ENCODE measurements around the gene ASPN.
"Not testable (repeated sequence)": the region's sequence is repeated elsewhere in the genome, so short reads cannot be mapped to it uniquely, and the experiment has no call there.

The ASPN gene

DNA sequence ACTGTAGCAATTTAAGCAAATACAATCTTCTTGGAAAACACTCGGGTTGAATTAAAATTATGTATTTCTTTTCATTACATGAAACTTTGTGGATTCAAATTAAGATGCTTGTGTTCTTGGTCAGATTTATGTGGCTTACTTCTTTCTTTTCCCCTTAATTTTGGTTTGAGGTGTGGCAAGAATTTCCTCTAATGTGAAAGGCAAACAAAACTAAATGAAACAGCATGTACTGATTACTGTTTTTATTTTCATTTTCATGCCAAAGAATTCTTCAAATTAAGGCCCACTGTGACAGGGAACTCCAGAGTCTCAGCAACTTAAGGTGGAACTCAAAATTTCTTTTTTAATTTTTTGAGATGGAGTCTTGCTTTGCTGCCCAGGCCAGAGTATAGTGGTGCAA lies 58.0 kb downstream of the ASPN start, which contains the start of gene OMD:
Gene OMD, minus strand, starts transcription at position 132 of the 400 bp plus-strand sequence. CDS start 6,913 bp downstream, outside the sequence.
- TF ChIP-seq, protein P1, sequence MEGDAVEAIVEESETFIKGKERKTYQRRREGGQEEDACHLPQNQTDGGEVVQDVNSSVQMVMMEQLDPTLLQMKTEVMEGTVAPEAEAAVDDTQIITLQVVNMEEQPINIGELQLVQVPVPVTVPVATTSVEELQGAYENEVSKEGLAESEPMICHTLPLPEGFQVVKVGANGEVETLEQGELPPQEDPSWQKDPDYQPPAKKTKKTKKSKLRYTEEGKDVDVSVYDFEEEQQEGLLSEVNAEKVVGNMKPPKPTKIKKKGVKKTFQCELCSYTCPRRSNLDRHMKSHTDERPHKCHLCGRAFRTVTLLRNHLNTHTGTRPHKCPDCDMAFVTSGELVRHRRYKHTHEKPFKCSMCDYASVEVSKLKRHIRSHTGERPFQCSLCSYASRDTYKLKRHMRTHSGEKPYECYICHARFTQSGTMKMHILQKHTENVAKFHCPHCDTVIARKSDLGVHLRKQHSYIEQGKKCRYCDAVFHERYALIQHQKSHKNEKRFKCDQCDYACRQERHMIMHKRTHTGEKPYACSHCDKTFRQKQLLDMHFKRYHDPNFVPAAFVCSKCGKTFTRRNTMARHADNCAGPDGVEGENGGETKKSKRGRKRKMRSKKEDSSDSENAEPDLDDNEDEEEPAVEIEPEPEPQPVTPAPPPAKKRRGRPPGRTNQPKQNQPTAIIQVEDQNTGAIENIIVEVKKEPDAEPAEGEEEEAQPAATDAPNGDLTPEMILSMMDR (IDR thresholded peaks at IDR 0.05; ENCODE audit: low read depth, low read length, missing control alignments), result no peak
- DNase-seq, result no peak
- no peaks in the 10 kb centered on the region for H3K36me3 ChIP-seq (replicated peaks)
- H3K4me3 ChIP-seq (ENCODE audit: low read depth, low read length), result no peak within 1 kb of the TSS
- H3K27ac ChIP-seq, result no peak within 1 kb of the TSS
- in situ Hi-C loops (cut with HindIII; ENCODE audit: low pct_ligation_motif_present, low sequenced_read_pairs), result no loop called here
- no peaks in the 10 kb centered on the region for H3K27me3 ChIP-seq (replicated peaks)

DNA sequence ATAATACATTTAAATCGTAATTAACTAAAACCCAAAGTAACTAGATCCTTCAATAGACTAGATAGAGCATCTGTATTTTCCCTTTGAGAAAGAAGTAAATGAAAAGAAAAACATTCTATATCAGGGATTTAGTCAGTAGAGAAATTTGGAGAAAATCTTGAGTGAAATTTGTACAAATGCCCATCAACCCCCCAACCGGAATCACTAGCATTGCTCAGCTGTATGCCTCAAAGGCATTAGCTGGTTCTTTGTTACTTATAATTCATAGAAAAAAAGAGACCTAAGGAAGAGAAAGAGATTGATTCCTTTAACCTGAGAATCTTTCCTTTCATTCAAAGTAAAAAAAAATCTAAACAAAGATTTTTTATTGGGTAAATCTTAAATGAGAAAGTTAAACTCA lies 58.7 kb downstream of the ASPN start:
- no peak overlapping the region for H3K27ac ChIP-seq
- H3K36me3 ChIP-seq (replicated peaks), result no peaks in the 10 kb centered on the region
- no peaks in the 10 kb centered on the region for H3K27me3 ChIP-seq (replicated peaks)
- TF ChIP-seq, protein P1 (IDR thresholded peaks at IDR 0.05; ENCODE audit: low read depth, low read length, missing control alignments), result no peak
- H3K4me3 ChIP-seq (ENCODE audit: low read depth, low read length), result no peak overlapping the region
- in situ Hi-C loops (cut with HindIII; ENCODE audit: low pct_ligation_motif_present, low sequenced_read_pairs), result no loop called here
- no peak for DNase-seq

DNA sequence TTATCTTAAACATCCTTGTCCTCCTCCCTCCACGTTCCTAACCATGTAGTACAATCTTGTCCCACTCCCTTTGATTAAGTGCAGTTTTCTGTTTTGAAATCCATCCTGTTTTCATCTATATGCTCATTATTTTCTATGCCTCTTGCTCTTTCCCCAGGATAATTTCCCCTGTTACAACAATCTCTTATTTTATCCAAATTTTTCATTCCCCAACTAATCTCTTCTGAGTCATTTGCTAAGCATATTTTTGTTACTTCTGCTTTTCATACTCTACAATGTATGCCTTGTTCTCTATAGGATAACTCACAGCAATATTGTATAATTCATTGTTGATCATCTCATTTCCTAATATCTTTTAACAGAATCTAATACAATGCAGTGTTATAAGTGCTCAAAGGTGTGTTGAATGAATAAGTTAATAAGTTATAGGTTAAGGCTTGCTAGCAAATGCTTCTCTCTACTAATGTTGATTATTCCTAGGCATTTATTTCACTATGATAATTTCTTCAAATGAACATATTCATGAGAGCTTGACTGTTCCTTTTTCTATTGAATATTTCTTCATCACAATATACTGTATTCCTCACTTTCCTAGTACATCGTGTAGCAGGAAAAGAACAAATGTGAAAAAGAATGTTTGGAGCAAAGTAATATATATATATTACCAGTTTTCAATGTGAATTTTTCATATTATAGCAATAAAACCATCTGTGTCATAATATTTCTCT lies 59.5 kb downstream of the ASPN start:
- in situ Hi-C loops (cut with HindIII; ENCODE audit: low pct_ligation_motif_present, low sequenced_read_pairs), result no loop called here

DNA sequence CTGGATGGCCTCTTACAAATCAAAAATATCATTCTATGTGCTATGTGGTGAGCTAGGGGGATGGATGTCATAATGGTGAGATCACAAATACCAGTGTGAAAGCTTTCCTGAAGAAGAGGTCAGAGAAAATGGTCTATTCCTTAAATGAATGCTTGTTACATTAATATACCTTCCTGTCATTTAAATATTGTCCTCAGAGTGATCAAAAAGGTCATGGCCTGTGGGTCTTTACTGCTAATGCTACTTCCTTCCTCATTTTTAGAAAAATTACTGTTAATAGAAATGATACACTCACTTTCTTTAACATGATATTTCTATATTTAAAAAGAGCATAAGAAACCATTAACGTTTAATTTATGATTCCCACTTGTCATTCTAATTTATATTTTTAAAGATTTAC lies 67.7 kb downstream of the ASPN start:
- H3K27me3 ChIP-seq (replicated peaks), result no peaks in the 10 kb centered on the region
- H3K36me3 ChIP-seq (replicated peaks), result no peaks in the 10 kb centered on the region
- no peak overlapping the region for H3K4me3 ChIP-seq (ENCODE audit: low read depth, low read length)
- H3K27ac ChIP-seq, result no peak overlapping the region
- TF ChIP-seq, protein P1 (IDR thresholded peaks at IDR 0.05; ENCODE audit: low read depth, low read length, missing control alignments), result no peak
- DNase-seq, result no peak
- in situ Hi-C loops (cut with HindIII; ENCODE audit: low pct_ligation_motif_present, low sequenced_read_pairs), result no loop called here

More for the DNA sequence above, 59.5 kb downstream of the ASPN start:
- Histone ChIP-seq H3K27me3 (replicated peaks) (no peaks in the 10 kb centered on the region), H3K4me3 (ENCODE audit: low read depth, low read length) (no peak overlapping the region), H3K27ac (no peak overlapping the region), H3K36me3 (replicated peaks) (no peaks in the 10 kb centered on the region)
- DNase-seq, result no peak
- TF ChIP-seq, protein P1 (IDR thresholded peaks at IDR 0.05; ENCODE audit: low read depth, low read length, missing control alignments), result no peak

DNA sequence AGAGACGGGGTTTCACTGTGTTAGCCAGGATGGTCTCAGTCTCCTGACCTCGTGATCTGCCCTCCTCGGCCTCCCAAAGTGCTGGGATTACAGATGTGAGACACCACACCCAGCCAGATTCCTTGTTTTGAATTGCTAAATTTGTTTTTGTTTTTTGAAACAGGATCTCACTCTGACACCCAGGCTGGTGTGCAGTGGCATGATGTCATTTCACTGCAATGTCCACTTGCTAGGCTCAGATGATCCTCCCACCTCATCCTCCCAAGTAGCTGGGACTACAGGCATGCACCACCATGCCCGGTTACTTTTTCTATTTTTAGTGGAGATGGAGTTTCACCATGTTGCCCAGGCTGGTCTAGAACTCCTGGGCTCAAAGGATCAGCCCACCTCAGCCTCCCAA lies 71.1 kb downstream of the ASPN start:
- H3K4me3 ChIP-seq (ENCODE audit: low read depth, low read length); DNase-seq; H3K27ac ChIP-seq; H3K36me3 ChIP-seq (replicated peaks); H3K27me3 ChIP-seq (replicated peaks); in situ Hi-C loops (cut with HindIII; ENCODE audit: low pct_ligation_motif_present, low sequenced_read_pairs): not testable (repeated sequence)

DNA sequence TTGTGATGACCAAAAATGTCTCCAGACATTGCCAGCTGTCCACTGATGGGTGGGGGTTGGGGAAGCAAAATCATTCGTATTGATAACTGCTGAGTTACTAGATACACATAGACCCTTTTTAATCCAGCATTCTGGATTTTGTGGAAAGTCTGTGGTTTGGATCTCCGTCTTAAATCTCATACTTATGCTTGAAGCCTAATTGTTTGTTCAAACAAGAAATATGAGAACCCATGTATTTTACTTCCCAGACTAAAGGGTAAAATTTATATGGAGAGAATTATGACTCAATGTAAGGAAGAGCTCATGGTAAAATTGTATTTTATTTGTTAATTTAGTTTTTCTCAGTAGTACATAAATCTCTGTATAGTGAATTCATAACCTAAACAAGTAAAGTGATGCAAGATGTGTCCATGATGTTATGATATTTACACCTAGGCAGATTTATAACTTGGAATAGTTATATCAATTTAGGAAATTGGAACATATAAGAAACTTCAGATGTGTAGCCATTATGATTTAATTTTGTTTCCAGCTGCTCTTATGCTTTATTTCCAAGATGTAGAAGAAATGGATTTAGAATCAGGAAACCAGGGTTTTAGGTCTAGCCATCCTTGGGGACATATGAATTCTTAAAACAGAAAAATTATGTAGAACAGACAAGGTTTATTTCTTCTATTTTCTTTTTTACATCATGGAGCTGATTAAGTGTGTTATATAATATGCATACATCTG lies 73.4 kb downstream of the ASPN start:
- no peaks in the 10 kb centered on the region for H3K27me3 ChIP-seq (replicated peaks)
- in situ Hi-C loops (cut with HindIII; ENCODE audit: low pct_ligation_motif_present, low sequenced_read_pairs), result no loop called here
- no peak for DNase-seq
- H3K36me3 ChIP-seq (replicated peaks), result no peaks in the 10 kb centered on the region
- TF ChIP-seq, protein P1 (IDR thresholded peaks at IDR 0.05; ENCODE audit: low read depth, low read length, missing control alignments), result no peak
- H3K4me3 ChIP-seq (ENCODE audit: low read depth, low read length), result no peak overlapping the region
- no peak overlapping the region for H3K27ac ChIP-seq
